Embryonic facial prominence (tissue), 1 donor: Measurements from ENCODE around the gene SYT8.

Experiments
- DNase-seq: peaks from one replicate; pipeline ENCODE4 v3.0.0-alpha.2; 2016; ENCODE audit errors: extremely low spot score

The SYT8 gene

GRCh38 chr11:1845561-1846452 lies 11.0 kb downstream of the SYT8 start:
- DNase-seq: no peak

GRCh38 chr11:1846453-1846932 lies 11.7 kb downstream of the SYT8 start:
- DNase-seq: no peak

GRCh38 chr11:1847006-1847735 lies 12.4 kb downstream of the SYT8 start:
- DNase-seq: no peak

GRCh38 chr11:1847926-1848639 lies 13.3 kb downstream of the SYT8 start:
- DNase-seq: no peak

DNA sequence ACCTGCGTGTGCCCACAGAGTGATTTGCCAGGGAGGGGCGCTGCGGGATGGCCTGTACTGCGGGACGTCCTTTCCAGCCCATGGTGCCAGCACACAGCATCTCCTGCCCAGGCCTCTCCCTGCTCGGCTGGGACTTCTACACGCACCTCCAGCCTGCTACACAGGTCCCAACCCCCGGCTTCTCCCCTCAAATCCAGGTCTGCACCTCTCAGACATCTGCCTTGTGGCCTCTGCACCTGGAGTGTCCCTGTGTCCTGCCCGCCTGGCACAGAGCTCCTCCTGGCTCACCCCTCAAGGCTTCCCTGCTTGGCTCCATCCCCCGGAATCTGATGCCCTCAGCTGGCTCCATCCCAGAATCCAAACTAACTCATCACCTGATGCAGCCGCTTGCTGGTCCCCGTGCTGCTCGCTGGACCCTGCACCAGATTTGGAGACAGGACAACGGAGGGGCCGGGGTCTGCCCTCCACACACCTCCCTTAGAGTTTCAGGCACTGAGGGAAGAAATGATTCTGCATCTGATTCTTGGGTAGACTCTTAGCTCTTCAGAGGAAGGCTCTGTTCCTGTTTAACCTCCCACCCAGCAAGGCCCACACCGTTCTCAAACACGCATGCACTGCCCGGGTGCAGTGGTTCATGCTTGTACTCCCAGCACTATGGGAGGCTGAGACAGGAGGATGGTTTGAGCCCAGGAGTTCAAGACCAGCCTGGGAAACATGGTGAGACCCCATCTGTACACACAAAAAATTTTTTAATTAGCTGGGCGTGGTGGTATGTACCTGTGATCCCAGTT lies 14.0 kb downstream of the SYT8 start:
- no peak for DNase-seq

- DNase-seq: no peak
These were observed 16.8 kb downstream of the SYT8 start for GRCh38 chr11:1851468-1852180.

DNA sequence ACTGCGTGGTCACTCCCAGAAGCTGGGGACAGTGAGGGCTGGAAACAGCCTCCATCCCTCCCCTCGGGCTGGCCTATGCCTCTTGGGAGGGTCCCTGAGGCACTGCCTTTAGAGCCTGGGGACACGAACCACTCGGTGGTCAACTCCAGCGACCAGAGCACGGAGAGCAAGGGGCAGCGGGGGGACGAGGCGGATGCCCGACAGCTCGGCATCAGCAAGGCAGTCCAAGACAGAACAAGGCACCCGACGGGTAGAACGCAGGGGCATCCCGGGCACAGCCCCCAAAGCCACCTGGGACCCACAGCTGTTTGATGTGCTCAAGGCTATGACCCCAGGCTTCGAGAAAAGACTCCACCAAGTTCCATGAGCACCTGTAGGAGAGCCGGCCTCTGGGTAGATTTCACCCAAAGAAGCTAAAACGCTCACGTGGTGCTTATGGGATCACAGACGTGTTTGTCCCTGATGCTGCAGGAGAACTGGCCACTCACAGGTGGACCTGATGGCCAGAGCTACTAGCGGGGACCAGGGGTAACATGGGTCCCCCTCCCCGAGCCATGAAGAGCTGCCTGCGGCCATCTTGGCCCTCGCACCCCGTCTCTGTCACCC lies 17.6 kb downstream of the SYT8 start:
- no peak for DNase-seq

- DNase-seq: no peak
These were observed 18.1 kb downstream of the SYT8 start, which contains the start of gene LSP1 for GRCh38 chr11:1852877-1853276. LSP1 (plus strand) TSS chr11:1853084; CDS start chr11:1853145, 61 bp downstream.

- no peak for DNase-seq
These were observed 18.8 kb downstream of the SYT8 start for GRCh38 chr11:1853376-1854131.

DNA sequence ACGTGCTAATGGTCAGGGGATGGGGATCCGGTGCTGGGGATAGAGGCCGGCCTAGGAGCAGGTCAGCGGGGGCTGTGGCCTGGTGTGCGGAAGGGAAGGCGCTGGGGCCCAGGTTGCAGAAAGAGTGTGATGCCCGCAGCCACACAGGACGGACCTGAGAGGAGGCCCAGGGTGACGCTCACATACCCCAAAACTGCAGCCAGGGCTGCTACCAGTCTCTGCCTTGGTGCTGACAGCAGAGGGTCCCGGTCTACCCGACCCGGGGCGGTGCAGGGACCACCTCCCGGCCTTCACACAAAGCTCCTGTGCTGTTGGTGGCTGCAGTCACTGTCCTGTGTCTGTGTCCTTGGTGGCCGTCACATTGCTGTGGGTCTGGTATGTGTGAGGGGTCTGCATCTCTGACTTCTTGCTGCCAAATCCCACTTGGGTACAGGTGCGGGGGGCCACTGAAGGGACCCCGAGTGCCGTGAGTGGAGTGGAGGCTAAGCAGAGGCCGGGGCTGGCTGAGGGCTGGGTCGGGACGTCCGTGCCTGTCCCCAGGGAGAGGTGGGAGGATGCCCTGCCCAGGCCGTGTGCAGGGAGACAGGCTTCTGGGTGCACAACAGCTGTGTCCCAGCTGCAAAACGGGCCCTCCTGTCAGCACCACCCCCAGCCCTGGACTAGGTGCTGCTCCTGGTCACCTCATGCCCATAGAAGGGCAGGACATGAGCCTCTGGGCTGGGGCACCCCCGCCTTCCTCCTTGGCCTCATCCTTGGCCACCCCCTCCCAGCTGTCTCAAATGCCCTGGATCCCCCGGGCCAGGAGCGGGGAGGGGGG lies 19.6 kb downstream of the SYT8 start:
- DNase-seq: no peak

DNA sequence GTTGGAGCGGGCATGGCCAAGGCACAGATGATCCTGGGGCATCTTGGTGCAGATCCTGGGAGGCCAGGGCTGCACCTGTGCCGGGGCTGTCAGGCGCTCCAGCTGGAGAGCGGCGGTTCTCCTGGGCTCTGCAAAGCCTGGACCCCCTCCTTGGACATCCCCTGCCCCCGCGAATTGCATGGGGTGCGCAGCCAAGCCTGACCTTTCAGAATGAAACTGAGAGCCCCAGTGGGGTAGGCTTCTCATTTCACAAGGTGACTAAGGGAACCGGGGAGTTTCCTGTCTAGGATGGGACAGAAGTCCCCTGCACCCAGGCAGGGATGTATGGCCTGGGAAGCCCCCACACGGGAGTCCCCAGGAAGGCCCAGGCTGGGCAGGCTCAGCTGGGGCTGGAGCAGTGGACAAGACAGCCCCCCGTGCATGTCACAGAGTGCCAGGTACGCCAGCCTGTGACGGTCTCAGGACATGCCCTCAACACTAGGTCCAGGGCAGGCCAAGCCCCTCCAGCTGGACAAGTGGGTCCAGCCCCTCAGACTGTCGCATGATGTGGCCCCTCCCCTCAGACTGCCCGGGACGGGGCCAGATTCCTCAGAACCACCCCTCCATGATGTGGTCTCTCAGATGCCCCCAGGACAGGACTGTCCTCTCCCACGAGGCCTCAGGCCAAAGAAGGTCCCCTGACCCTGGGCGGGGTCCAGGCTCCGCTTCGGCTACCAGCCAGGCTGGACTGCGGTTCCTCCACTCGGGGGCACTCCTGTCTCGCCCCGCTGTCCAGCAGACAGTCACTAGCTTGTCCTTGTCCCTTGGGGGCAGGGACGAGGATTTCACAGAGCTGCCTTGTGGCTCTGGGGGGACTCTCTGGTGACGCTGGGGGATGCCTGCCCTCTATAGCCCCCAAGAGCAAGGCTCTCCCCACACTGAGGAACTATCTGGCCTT lies 20.4 kb downstream of the SYT8 start:
- no peak for DNase-seq

- DNase-seq: no peak
These were observed 21.1 kb downstream of the SYT8 start for GRCh38 chr11:1855886-1856265.

- no peak for DNase-seq
These were observed 21.7 kb downstream of the SYT8 start for GRCh38 chr11:1856306-1857005.

- no peak for DNase-seq
These were observed 22.3 kb downstream of the SYT8 start for GRCh38 chr11:1857064-1857463.

- no peak for DNase-seq
These were observed 23.4 kb downstream of the SYT8 start for GRCh38 chr11:1858154-1858553.

GRCh38 chr11:1858576-1858975 lies 23.8 kb downstream of the SYT8 start:
- no peak for DNase-seq

GRCh38 chr11:1859004-1859403 lies 24.2 kb downstream of the SYT8 start:
- DNase-seq: no peak
